RKO (cell line): ENCODE results near the gene AXL.

Experiments
- DNase-seq: peaks from one replicate; pipeline ENCODE4 v3.0.0-alpha.2; 2016; ENCODE audit warnings: low spot score

The AXL gene

DNA sequence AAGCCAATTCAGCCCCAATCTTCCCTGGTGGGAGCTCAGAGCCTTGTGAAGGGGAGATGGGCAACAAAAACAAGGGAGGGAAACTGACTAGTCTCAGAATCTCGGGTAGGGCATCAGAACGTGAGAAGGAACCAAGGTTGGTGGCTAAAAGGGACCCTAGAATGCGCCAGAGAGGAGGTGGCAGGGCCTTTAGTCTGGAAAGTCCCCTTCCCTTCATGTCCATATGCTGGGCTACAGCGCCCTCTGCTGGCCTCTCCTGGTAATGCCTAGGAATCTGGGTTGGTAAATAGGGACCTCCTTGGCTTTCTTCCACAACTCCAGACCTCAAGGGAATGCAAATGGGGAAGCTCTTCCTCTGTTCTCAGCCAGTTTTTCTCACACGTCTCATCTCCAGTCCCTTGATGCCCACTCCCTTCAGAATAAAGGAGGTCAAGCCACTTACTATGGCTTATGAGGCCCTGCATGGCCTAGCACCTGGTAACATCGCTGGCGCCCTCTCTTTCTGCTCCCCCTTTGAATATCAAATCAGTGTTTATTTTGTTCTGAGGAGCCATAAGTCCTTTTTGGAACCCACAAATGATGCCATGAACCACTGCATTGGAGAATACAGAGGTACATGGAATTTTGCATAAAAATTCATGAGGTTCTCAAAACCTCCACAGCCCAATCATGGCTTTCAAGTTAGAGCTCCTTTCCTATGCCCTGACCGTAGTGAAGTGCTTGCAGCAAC is 89.6 kb downstream of the AXL start:
- peak; percentile 83 for DNase-seq

DNA sequence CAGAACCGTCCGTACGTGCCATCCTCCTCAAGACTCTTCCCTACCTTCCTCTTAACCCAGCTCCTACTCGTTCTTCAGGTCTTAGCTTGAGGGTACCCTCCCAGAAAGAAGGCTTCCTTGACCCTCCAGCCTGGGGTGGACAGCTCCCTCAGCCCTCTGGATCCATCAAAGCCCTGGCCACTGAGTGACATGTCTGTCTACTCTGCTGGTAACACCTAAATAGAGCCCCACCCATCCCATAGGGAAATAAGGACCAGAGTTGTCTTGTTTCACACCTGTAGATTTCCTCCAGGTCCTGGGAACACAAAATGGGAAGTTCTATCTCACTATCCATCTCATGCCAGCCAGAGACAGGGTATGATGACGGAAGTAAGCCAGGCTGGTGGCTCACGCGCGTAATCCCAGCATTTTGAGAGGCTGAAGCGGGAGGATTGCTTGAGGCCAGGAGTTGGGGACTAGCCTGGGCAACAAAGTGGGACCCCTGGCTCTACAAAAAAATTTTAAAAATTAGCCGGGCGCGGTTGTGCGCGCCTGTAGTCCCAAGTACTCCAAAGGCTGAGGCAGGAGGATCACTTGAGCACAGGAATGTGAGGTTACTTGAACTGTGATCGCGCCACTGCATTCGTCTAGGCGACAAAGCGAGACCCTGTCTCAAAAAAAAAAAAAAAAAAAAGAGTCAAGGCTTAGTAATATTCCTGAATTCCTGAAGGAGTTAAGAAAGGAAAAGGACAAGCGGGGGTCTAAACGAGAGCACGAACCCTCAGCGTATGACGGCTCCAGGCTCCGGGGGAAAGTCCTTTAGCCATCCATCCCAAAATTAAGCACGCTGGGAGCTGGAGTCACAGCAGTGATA is 90.4 kb downstream of the AXL start:
- DNase-seq, result no peak

DNA sequence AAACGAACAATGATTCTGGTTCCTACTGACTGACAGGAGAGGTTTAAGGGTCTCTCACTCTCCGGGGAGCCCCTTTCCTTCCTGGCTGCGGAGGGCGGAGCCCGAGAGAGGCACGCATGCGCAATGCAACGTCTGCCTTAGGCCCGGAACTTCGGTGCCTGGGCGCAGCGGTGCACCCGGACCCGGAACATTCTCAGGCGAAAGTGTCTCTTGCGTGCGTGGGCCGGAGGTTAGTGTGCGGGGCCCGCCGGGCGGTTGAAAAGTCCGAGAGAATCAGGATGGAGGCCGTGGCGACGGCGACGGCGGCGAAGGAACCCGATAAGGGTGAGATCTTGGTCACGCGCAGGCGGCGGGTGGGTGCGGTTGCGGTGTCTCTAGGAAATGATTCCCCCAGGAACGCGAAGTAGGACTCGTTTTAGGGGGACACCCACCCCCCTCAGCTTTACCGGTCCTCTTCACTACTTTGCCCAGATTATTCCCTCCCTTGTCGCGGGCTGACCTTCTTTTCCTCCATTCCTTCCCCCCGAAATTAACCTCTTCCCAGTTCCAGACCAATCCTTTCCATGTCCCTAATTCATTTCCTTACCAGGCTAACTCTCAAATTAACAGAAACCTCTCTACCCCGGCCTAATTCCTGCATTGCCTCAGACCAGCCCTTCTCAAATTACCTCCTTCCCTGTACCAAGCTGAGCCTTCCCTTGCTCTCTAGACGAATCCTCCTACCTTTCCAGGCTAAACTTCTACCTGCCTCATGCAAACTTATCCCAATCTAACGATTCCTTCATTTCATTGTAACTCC is 91.2 kb downstream of the AXL start, which contains the start of gene CCDC97:
Gene CCDC97 (plus strand): TSS at position 140 of the 799 bp plus-strand sequence. CDS start 139 bp downstream, at position 279.
- peak; percentile 87 for DNase-seq

DNA sequence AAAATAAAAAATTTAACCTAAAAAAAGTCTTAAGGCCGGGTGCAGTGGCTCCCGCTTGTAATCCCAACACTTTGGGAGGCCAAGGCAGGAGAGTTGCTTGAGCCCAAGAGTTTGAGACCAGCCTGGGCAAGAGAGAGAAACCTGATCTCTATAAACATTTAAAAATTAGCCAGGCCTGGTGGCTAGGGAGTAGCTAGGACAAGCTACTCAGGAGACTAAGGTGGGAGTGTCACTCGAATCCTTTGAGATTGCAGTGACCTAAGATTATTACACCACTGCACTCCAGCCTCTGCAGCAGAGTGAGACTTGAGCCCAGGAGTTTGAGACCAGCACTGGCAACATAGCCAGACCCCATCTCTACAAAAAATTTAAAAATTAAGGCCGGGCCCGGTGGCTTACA is 92.0 kb downstream of the AXL start:
- DNase-seq, result peak; percentile 32
